PFSK-1 (cell line): ENCODE results near the gene NR1H3.

Experiments
- FOXP2 ChIP-seq: optimal IDR thresholded peaks from 2 replicates; pipeline ENCODE3; 2011; ENCODE audit warnings: borderline replicate concordance, control low read depth, inconsistent platforms; ENCODE audit not compliant: insufficient read depth; ENCODE audit errors: extremely low read length, extremely low read depth
- POLR2AphosphoS5 ChIP-seq: IDR thresholded peaks from 2 replicates; pipeline ENCODE4 v1.6.1; 2012; ENCODE audit warnings: low read depth, mild to moderate bottlenecking, control low read depth, low read length, moderate library complexity
- REST ChIP-seq, 2 experiments: IDR thresholded peaks; 2 replicates each; pipeline versions ENCODE4 v1.6.1 to v1.8.0; 2011 to 2012; ENCODE audit warnings: low read depth in 2 of 2, low read length in 2 of 2, control low read depth in 1 of 2, inconsistent platforms in 1 of 2, mild to moderate bottlenecking in 1 of 2, moderate library complexity in 1 of 2; ENCODE audit not compliant: insufficient read depth in 1 of 2
- SIN3A ChIP-seq: IDR thresholded peaks from 2 replicates; pipeline ENCODE4 v1.6.1; 2012; ENCODE audit warnings: mild to moderate bottlenecking, low read length, moderate library complexity, borderline replicate concordance; ENCODE audit not compliant: insufficient read depth
- TAF1 ChIP-seq: IDR thresholded peaks from 2 replicates; pipeline ENCODE4 v1.6.1; 2012; ENCODE audit warnings: low read length, control low read depth, borderline replicate concordance; ENCODE audit not compliant: insufficient read depth

NR1H3 gene

GRCh38 chr11:47268448-47269001 is 10.7 kb downstream of the NR1H3 start:
- TF ChIP-seq SIN3A (no peak), FOXP2 (no peak), POLR2AphosphoS5 (no peak), TAF1 (no peak), REST (IDR thresholded peaks at IDR 0.05; ENCODE audit: insufficient read depth in 1 of 2, low read depth in 2 of 2, low read length in 2 of 2) (no peak; a peak in 1 of 4 replicates)

GRCh38 chr11:47269002-47269828 is 11.4 kb downstream of the NR1H3 start:
- no peak for TF ChIP-seq FOXP2
- TF ChIP-seq TAF1, result 0 out of 2 replicates have a peak, but pooled peaks have one; percentile 52
- 0 out of 2 replicates have a peak, but pooled peaks have one; percentile 63 for TF ChIP-seq SIN3A
- peak in 1 of 2 experiments; percentile 3; a peak in 1 of 4 replicates for TF ChIP-seq REST (IDR thresholded peaks at IDR 0.05; ENCODE audit: insufficient read depth in 1 of 2, low read depth in 2 of 2, low read length in 2 of 2)
- TF ChIP-seq POLR2AphosphoS5, result no peak

GRCh38 chr11:47269829-47270305 is 12.1 kb downstream of the NR1H3 start, which contains the start of gene MADD:
MADD (plus strand) TSS chr11:47270133.
- TF ChIP-seq FOXP2, result no peak
- TF ChIP-seq REST (IDR thresholded peaks at IDR 0.05; ENCODE audit: insufficient read depth in 1 of 2, low read depth in 2 of 2, low read length in 2 of 2), result 0 out of 4 replicates have a peak, but pooled peaks of 1 of the 2 experiments have one; percentile 6
- TF ChIP-seq TAF1, result no peak
- peak; percentile 56; the same call in 1 of the 2 replicates for TF ChIP-seq POLR2AphosphoS5
- TF ChIP-seq SIN3A, result no peak

GRCh38 chr11:47270331-47271271 is 12.8 kb downstream of the NR1H3 start:
- no peak for TF ChIP-seq TAF1
- TF ChIP-seq REST (IDR thresholded peaks at IDR 0.05; ENCODE audit: insufficient read depth in 1 of 2, low read depth in 2 of 2, low read length in 2 of 2), result peak; percentile 56 to 69
- TF ChIP-seq SIN3A, result 0 out of 2 replicates have a peak, but pooled peaks have one; percentile 6
